Measurements from ENCODE around the gene LLGL2.

DNA sequence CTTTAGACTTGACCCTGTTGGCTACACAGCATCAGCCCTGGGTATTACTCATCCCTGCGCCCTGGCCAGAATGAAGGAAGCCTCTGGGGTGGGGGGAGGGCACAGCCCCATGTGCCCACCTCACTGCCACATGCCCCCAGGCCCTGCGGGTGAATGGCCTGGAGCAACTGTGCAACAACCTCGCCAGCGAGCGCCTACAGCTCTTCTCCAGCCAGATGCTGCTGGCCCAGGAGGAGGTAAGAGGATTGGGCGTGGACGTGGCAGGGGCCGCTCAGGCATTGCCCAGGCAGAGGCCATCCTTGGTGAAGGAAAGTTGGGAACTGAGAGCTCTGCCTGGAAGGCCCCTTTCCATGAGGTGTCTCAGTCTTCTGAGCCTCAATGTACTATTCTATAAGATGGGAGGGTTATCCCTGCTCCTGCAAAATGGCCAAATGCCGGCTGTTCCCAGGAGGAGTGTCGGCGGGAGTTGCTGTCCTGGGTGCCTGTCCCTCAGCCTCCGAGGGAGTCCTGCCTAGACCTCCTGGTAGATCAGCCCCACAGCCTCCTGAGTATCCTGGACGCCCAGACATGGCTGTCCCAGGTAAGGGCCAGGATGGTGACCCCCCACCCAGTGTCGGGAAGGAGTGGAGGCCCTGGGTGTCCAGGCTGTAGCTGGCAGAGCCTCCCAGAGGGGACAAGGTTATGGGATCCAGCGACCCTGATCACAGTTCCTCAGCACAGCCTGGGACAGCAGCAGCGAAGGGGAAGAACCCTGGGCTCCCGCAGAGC lies 71.0 kb downstream of the LLGL2 start:
- TF ChIP-seq POLR2A (IDR thresholded peaks at IDR 0.05) (no peak), CTCF (IDR thresholded peaks at IDR 0.05) (no peak)
